ENCODE measurements around the gene CENPP.

DNA sequence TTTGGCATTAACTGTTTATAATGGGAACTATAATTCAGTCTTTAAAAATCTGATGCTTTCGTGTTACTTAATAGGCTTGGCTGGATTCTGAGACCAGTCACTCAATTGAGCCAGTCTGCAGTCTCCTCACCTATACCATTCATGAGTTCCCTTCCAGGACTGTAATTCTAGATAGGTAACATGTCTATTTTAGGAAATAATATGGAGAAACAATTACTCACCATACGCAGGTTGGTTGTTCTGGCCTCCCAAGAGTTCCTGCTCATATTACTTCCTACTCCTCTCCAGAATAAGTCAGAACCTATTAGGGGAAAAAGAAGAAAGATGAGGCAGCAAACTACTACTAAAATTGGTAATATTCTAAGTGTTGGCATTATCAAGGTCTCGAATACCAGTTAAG is 27.7 kb upstream of the CENPP start:
- TF ChIP-seq YY1 (IDR thresholded peaks at IDR 0.05; ENCODE audit: insufficient read depth, insufficient read length) (no peak), ZNF274 (IDR thresholded peaks at IDR 0.05; ENCODE audit: low read depth, low read length) (no peak), SUZ12 (IDR thresholded peaks at IDR 0.05; ENCODE audit: extremely low read depth, insufficient read depth, insufficient read length) (no peak)
